EL (cell line): ENCODE data around the gene FBXO10.
"Not testable (repeated sequence)": the region's sequence is repeated elsewhere in the genome, so short reads cannot be mapped to it uniquely, and the experiment has no call there.

Source experiments
- DNase-seq: peaks from one replicate; pipeline ENCODE4 v3.0.0-alpha.2; 2016

The FBXO10 gene

DNA sequence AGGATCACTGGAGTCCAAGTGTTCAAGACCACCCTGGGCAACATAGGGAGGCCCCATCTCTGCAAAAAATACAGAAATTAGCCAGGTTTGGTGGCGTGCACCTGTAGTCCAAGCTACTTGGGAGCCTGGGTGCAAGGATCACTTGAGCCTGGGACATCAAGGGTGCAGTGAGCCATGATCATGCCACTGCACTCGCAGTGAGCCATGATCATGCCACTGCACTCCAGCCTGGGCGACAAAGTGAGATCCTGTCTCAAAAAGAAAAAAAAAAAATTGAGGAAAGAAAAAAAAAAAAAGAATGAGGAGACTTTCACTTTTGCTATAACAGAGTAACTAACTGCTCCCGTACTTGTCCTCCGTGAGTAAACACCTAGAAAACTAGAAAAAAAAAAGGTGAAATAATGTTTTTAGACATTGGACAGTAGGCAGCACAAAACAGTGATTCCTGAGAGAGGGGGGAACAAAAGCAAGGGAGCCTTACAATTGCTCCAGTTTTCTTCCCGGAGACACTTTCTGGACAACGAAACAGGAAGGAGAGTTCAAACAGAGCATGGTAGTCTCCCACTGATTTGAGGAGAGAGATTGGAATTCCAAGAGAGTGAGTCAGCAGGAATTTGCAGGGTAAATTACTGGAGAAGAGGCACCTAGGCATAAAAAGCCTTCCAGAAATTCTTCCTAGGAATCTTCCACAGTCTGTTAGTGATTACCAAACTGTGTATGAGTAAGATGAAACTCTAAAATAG, 104.1 kb downstream of the FBXO10 start:
- DNase-seq, result peak; percentile 99

DNA sequence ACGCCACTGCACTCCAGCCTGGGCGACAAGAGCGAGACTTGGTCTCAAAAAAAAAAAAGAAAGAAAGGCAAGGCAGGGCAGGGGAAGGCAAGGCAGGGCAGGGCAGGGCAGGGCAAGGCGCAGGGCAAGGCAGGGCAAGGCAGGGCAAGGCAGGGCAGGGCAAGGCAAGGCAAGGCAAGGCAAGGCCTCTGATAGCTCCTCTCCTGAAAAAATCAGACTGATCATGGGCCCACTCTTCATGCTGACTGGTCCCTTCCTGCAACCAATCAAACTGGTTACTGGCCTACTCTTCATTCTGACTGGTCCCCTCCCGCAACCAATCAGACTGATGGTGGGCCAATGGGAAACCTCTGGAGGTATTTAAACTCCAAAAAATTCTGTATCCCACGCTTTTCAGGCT, 107.6 kb downstream of the FBXO10 start:
- no peak for DNase-seq

DNA sequence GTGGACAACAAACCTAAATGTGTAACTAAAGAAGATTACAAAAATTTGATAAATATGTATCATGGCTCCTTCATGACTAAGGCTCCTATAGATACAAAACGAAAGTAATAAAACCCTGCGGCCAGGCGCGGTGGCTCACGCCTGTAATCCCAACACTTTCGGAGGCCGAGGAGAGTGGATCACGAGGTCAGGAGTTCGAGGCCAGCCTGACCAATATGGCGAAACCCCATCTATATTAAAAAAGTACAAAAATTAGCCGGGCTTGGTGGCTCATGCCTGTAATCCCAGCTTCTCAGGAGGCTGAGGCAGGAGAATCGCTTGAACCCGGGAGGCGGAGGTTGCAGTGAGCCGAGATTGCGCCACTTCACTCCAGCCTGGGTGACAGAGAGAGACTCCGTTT, 108.7 kb downstream of the FBXO10 start:
- DNase-seq, result not testable (repeated sequence)

GRCh38 chr9:37466037-37466709, 110.0 kb downstream of the FBXO10 start:
- peak; percentile 91 for DNase-seq

GRCh38 chr9:37465249-37466036, 110.7 kb downstream of the FBXO10 start, which contains the start of gene ZBTB5:
Gene ZBTB5, minus strand, starts transcription at chr9:37465450. Its CDS starts 22,899 bp downstream, at chr9:37442551.
- DNase-seq, result peak; percentile 100

- peak; percentile 83 for DNase-seq
These were observed 111.5 kb downstream of the FBXO10 start for GRCh38 chr9:37464426-37465248.

GRCh38 chr9:37464006-37464405, 112.2 kb downstream of the FBXO10 start:
- DNase-seq, result no peak
